ENCODE measurements around the gene OSBPL10. TPM values are rescaled to one million over a fixed set of nuclear protein-coding genes. Genes with fewer than 3 reads are reported as not detected.

OSBPL10 gene
- total and polyA plus RNA-seq, 2 donors (not counting 1 experiment from before 2014, with no cell fraction given): 7.1 to 7.5 TPM

DNA sequence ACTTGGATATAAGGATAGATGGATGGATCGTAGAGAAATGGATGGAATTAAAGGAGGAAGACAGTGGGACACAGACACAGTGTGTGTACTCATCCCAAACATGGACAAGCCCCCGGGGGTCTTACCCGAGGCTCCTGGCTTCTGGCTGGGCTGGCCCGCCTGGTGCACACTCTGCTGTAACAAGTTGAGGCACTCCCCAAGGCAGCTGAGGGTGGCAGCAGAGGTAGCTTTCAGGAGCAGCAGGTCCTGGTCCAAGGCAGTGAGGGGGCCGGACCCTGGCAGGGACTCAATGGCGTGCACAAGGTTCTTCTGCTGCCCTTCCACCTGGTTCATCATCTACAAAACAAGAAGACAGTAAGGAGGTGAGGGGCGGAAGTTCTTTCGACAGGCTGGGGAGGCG lies 233.3 kb downstream of the OSBPL10 start:
- H3K9me3 ChIP-seq (ENCODE audit: control insufficient read depth, insufficient read depth, low read depth, low read length): no peaks in the 10 kb centered on the region

DNA sequence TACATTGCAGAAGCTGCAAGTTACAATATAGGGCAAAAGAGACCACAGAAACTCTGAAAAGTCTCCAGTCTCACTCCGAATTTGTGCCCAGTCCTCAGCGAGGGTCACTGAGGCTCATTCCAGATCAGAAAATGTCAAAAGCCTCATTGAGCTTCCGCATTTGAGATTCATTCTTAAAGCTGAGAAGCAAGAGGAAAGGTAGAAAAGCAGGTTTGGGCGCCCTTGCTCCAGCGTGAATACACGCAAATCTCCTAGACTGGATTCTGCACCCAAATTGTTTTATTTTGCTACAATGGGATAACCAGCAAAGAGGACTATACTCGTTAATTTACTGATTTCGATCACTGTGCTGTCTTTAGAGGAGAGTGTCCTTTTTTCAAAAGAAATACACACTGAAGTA lies 236.1 kb downstream of the OSBPL10 start:
- Histone ChIP-seq H2AFZ (ENCODE audit: low read length) (no peak overlapping the region), H3K9ac (ENCODE audit: insufficient read depth, low read length) (no peak overlapping the region), H4K20me1 (ENCODE audit: control insufficient read depth, extremely low read depth, insufficient read depth, low read length) (no peaks in the 10 kb centered on the region), H3K4me3 (replicated peaks in 1 of 4; ENCODE audit: control extremely low read depth in 1 of 4, insufficient read depth in 1 of 4, low read depth in 3 of 4, low read length in 4 of 4) (no peak overlapping the region), H3K27me3 (ENCODE audit: control insufficient read depth, insufficient read depth, low read length) (no peaks in the 10 kb centered on the region), H3K9me3 (ENCODE audit: control insufficient read depth, insufficient read depth, low read depth, low read length) (no peaks in the 10 kb centered on the region), H3K79me2 (ENCODE audit: control insufficient read depth, insufficient read depth, low read length) (no peaks in the 10 kb centered on the region), H3K27ac (ENCODE audit: insufficient read depth, low read length) (no peak overlapping the region), H3K4me2 (ENCODE audit: extremely low read depth, insufficient read depth, low read length) (no peak overlapping the region), H3K4me1 (ENCODE audit: control insufficient read depth, extremely low read depth, insufficient read depth, low read length) (no peaks in the 10 kb centered on the region), H3K36me3 (ENCODE audit: control insufficient read depth, insufficient read depth, low read length) (no peaks in the 10 kb centered on the region)
- no peak for DNase-seq (ENCODE audit: low read depth in 2 of 2)
- no peak for TF ChIP-seq EZH2 (IDR thresholded peaks at IDR 0.05; ENCODE audit: low read length, missing control alignments)
- TF ChIP-seq, protein P1, sequence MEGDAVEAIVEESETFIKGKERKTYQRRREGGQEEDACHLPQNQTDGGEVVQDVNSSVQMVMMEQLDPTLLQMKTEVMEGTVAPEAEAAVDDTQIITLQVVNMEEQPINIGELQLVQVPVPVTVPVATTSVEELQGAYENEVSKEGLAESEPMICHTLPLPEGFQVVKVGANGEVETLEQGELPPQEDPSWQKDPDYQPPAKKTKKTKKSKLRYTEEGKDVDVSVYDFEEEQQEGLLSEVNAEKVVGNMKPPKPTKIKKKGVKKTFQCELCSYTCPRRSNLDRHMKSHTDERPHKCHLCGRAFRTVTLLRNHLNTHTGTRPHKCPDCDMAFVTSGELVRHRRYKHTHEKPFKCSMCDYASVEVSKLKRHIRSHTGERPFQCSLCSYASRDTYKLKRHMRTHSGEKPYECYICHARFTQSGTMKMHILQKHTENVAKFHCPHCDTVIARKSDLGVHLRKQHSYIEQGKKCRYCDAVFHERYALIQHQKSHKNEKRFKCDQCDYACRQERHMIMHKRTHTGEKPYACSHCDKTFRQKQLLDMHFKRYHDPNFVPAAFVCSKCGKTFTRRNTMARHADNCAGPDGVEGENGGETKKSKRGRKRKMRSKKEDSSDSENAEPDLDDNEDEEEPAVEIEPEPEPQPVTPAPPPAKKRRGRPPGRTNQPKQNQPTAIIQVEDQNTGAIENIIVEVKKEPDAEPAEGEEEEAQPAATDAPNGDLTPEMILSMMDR (conservative IDR thresholded peaks at IDR 0.05 in 1 of 2, IDR thresholded peaks at IDR 0.05 in 1 of 2; ENCODE audit: low read depth in 1 of 2, low read length in 2 of 2): no peak

More for the DNA sequence above, 233.3 kb downstream of the OSBPL10 start:
- TF ChIP-seq, protein P1 (conservative IDR thresholded peaks at IDR 0.05 in 1 of 2, IDR thresholded peaks at IDR 0.05 in 1 of 2; ENCODE audit: low read depth in 1 of 2, low read length in 2 of 2): no peak
- no peak for TF ChIP-seq EZH2 (IDR thresholded peaks at IDR 0.05; ENCODE audit: low read length, missing control alignments)
- no peaks in the 10 kb centered on the region for H3K27me3 ChIP-seq (ENCODE audit: control insufficient read depth, insufficient read depth, low read length)
- no peak overlapping the region for H3K9ac ChIP-seq (ENCODE audit: insufficient read depth, low read length)
- no peak overlapping the region for H3K4me2 ChIP-seq (ENCODE audit: extremely low read depth, insufficient read depth, low read length)
- no peaks in the 10 kb centered on the region for H4K20me1 ChIP-seq (ENCODE audit: control insufficient read depth, extremely low read depth, insufficient read depth, low read length)
- H3K27ac ChIP-seq (ENCODE audit: insufficient read depth, low read length): no peak overlapping the region
- no peak for DNase-seq (ENCODE audit: low read depth in 2 of 2)
- H2AFZ ChIP-seq (ENCODE audit: low read length): no peak overlapping the region
- H3K4me1 ChIP-seq (ENCODE audit: control insufficient read depth, extremely low read depth, insufficient read depth, low read length): no peaks in the 10 kb centered on the region
- no peak overlapping the region for H3K4me3 ChIP-seq (replicated peaks in 1 of 4; ENCODE audit: control extremely low read depth in 1 of 4, insufficient read depth in 1 of 4, low read depth in 3 of 4, low read length in 4 of 4)
- no peaks in the 10 kb centered on the region for H3K79me2 ChIP-seq (ENCODE audit: control insufficient read depth, insufficient read depth, low read length)
- no peaks in the 10 kb centered on the region for H3K36me3 ChIP-seq (ENCODE audit: control insufficient read depth, insufficient read depth, low read length)

DNA sequence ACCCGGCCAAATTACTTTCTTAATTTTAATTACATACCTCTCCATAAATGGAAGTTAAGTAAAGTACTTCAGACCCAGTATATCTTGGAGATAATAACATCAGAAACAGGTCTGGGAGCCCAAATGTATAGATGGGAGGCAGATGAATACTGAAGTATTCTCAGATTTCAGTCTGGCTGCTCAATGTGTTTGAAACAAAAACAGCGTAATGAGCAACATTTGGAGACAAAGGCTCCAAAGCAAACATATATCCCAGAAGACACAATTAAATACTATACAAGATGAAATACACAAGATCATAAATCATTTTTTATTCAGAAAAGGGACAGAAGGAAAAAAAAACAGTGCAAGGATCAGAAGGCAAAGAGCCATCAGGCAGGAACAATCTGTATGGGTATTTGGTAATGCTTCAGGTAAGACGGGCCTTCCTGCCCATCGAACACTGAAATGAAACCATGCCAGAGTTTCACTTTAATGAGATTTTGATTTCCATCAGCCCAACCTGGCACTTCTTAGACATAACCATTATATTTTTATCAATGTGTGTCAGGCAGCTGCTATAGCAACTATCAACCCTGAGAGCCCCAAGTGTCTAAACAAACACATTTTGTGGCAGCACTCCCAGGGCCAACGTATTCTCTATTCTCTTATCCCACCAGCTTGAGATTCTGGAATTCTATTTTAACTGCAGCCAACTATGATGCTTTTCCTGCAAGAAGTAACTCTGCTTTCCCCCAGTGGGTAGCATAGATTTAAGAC lies 237.6 kb downstream of the OSBPL10 start:
- Histone ChIP-seq H3K4me2 (ENCODE audit: extremely low read depth, insufficient read depth, low read length) (no peak overlapping the region), H2AFZ (ENCODE audit: low read length) (no peak overlapping the region), H3K4me1 (ENCODE audit: control insufficient read depth, extremely low read depth, insufficient read depth, low read length) (no peaks in the 10 kb centered on the region), H3K27me3 (ENCODE audit: control insufficient read depth, insufficient read depth, low read length) (no peaks in the 10 kb centered on the region), H3K9ac (ENCODE audit: insufficient read depth, low read length) (no peak overlapping the region), H3K9me3 (ENCODE audit: control insufficient read depth, insufficient read depth, low read depth, low read length) (no peaks in the 10 kb centered on the region), H3K36me3 (ENCODE audit: control insufficient read depth, insufficient read depth, low read length) (no peaks in the 10 kb centered on the region), H3K27ac (ENCODE audit: insufficient read depth, low read length) (no peak overlapping the region), H4K20me1 (ENCODE audit: control insufficient read depth, extremely low read depth, insufficient read depth, low read length) (no peaks in the 10 kb centered on the region), H3K79me2 (ENCODE audit: control insufficient read depth, insufficient read depth, low read length) (no peaks in the 10 kb centered on the region), H3K4me3 (replicated peaks in 1 of 4; ENCODE audit: control extremely low read depth in 1 of 4, insufficient read depth in 1 of 4, low read depth in 3 of 4, low read length in 4 of 4) (no peak overlapping the region)
- no peak for TF ChIP-seq EZH2 (IDR thresholded peaks at IDR 0.05; ENCODE audit: low read length, missing control alignments)
- TF ChIP-seq, protein P1 (conservative IDR thresholded peaks at IDR 0.05 in 1 of 2, IDR thresholded peaks at IDR 0.05 in 1 of 2; ENCODE audit: low read depth in 1 of 2, low read length in 2 of 2): no peak
- peak in 1 of 2 donors; percentile 50 for DNase-seq (ENCODE audit: low read depth in 2 of 2)

Data from fibroblast of lung (primary cell).